Keratinocyte (primary cell): ENCODE results near the gene PRDX5.

Experiments used
- CTCF ChIP-seq, 3 experiments: IDR thresholded peaks in 1 of 3; conservative IDR thresholded peaks in 1 of 3; optimal IDR thresholded peaks in 1 of 3; 2 replicates in 2 of 3; 3 replicates in 1 of 3; pipeline versions ENCODE3 to v1.5.1; 2011; ENCODE audit warnings: low read length in 3 of 3, mild to moderate bottlenecking in 3 of 3, moderate library complexity in 2 of 3, control low read depth in 1 of 3, inconsistent platforms in 1 of 3; ENCODE audit not compliant: insufficient read depth in 2 of 3; ENCODE audit errors: extremely low read depth in 1 of 3
- EZH2 ChIP-seq: IDR thresholded peaks from one replicate; pipeline ENCODE4 v1.6.1; 2012; ENCODE audit warnings: inconsistent platforms, mild to moderate bottlenecking, low read length, moderate library complexity

DNA sequence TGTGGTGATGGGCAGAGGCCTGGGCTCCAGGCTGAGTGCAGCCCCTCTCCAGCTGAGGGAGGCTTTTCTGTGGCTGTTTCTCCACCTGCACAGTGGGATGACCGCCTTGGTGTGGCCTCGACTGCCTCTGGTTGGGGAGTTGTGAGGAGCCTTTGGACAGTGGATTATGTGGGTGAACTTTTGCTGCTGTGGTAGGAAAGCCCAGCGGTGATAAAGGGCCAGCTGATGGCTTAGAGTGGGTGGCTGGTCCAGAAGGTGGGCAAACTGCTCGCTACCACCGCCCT is 13.9 kb upstream of the PRDX5 start:
- no peak for TF ChIP-seq CTCF (optimal IDR thresholded peaks at IDR 0.05 in 1 of 3, IDR thresholded peaks at IDR 0.05 in 1 of 3, conservative IDR thresholded peaks at IDR 0.05 in 1 of 3; ENCODE audit: extremely low read depth in 1 of 3, insufficient read depth in 2 of 3, low read length in 3 of 3)
- no peak for TF ChIP-seq EZH2
